Neural progenitor cell (in vitro differentiated cells): ENCODE measurements around the gene ERO1B.

Experiments used
- EZH2 ChIP-seq: fragments of 200-600 bp; sonication (generic); IDR thresholded peaks from 2 replicates; pipeline ENCODE4 v1.6.1; 2017; ENCODE audit warnings: antibody characterized with exemption, mild to moderate bottlenecking, moderate library complexity
- EZH2phosphoT487 ChIP-seq: fragments of 200-600 bp; sonication (generic); IDR thresholded peaks from 2 replicates; pipeline ENCODE4 v1.6.1; 2017; ENCODE audit warnings: antibody characterized with exemption
- TF ChIP-seq, protein P1 (sequence below): fragments of 200-600 bp; sonication (generic); IDR thresholded peaks from 2 replicates; pipeline ENCODE4 v1.5.1; 2017; ENCODE audit warnings: antibody characterized with exemption, mild to moderate bottlenecking

DNA sequence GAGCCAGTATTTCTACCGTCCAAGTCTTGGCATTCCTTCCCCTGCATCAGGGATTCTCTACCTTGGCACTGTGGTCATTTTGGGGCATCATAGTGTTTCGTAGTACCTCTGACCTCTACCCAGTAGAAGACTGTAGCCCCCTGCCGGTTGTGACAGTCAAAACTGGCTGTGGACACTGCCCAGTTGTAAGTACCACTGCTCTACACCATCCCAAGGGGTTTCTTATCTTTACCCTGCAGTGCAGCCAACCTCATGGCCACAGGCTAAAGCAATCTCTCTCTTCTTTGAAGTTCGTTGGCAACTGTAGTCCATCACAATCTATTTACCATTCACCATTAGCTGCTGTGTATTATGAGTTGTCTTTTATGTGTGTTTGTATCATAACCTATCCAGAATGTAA lies 29.3 kb upstream of the ERO1B start:
- TF ChIP-seq, protein P1, sequence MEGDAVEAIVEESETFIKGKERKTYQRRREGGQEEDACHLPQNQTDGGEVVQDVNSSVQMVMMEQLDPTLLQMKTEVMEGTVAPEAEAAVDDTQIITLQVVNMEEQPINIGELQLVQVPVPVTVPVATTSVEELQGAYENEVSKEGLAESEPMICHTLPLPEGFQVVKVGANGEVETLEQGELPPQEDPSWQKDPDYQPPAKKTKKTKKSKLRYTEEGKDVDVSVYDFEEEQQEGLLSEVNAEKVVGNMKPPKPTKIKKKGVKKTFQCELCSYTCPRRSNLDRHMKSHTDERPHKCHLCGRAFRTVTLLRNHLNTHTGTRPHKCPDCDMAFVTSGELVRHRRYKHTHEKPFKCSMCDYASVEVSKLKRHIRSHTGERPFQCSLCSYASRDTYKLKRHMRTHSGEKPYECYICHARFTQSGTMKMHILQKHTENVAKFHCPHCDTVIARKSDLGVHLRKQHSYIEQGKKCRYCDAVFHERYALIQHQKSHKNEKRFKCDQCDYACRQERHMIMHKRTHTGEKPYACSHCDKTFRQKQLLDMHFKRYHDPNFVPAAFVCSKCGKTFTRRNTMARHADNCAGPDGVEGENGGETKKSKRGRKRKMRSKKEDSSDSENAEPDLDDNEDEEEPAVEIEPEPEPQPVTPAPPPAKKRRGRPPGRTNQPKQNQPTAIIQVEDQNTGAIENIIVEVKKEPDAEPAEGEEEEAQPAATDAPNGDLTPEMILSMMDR: peak; percentile 6
- no peak for TF ChIP-seq EZH2phosphoT487
- no peak for TF ChIP-seq EZH2
